HG03103 (cell line): ENCODE measurements around the gene PDE1C.

Experiments
- ATAC-seq: cut with Tn5 transposase; IDR thresholded peaks from one replicate; pipeline ENCODE4 v1.9.1; 2021; ENCODE audit warnings: low read depth; ENCODE audit not compliant: unreplicated experiment

The PDE1C gene

DNA sequence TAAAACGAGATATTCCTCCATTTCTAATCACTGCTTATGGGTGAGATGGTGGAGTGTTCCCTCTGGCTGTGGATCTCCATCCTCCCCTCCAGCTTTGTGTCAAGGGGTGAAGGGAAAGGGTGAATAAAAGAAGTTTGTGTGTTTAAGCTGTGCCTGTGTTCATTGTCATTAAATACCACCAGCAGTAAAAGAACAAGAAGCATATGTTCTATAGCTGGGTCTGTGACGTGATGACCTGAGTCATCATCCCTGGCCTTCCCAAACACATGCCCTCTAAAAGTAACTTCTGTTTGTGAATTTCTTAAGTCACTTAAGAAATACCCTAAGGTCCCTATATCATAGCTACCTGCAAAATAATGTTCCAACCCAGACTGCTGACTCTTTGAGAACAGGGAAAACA is 278.3 kb downstream of the PDE1C start:
- no peak for ATAC-seq

DNA sequence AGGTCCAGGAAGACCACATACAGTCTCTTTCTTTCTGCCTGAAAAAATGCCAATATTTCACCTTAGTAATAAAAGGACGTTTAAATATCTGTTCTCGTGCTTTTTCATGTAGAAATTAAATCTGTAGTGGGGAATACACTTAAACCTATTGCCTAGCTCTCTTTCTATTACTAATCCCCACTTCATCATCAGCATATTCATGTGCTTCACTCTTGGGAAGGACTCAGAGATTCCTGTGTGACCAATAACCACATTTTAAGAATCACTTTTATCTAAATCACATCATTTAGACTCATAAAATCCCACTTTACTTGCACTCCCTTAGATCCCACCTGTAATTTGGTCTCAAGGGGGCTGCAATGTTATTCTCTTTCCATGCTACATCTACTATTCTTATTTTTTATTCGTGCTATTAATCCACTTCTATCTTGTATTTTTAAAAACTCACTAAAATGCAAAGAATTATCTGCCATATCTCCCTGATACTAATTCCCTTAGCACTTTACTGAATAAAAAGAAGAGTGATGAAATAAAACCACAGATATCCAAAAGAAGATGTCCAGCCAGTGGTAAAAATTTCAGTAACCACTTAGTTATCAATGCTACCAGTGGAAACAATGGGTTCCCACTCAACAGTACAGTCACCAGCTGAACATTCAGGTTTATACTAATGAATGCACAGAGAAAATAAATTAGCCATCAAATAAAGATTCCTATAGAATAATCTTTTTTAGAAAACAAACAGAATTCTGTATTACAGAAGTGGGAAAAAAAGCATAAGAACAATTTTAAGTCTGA is 281.1 kb downstream of the PDE1C start:
- ATAC-seq, result no peak

DNA sequence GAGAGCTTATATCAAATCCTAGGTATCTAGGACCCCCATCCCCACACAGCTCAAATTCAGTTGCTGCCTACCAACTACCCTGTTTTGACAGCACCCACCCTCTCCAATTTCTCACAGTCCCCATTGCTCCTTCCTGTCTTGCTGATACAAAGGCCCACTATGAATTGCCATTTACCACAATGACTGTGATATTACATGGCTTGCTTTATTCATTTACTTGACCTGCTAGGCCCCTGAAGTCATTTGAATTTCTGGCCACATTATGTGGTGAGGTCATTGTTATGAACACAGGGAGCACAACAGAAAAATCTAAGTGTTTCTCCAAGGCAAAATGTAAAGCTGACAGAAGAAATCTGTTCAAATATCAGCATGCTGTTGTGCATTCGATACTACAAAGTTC is 281.8 kb downstream of the PDE1C start:
- ATAC-seq, result no peak

DNA sequence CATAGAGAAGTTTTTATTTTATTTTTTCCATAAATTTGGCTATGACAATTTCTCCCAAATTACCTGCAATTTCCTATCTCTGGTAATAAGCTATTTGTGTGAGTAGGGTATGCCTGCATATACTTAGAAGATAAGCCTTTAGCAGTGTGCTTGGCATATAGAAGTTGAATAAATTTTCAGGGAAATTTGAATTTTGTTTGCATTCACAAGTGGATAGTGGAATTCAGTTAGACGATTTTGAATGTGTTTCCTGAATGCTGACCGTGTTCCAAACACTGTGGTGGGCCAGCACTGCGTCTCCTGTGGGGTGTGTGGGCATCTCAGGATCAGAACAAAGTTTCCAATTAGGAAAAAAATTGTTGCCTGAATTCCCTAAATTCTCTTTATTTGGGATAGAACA is 283.9 kb downstream of the PDE1C start:
- no peak for ATAC-seq

DNA sequence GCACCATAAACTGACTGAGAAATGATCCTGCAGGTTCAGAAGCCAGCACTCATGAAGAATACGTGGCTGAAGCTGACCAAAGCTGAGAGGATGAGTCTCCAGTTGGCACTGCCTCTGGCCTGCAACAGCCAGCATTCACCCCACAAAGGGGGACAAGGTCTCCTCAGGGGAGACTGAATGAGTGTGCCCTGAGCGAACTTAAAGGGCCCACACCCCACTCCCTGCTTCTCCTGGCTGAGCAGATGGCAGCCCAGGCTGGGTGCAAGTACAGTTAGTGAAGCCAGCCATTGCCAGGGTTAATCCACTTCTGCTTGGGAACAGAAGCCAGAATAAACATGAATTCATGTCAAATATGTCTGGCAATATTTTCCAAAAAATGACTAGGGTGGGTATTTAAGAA is 285.1 kb downstream of the PDE1C start:
- ATAC-seq, result no peak

DNA sequence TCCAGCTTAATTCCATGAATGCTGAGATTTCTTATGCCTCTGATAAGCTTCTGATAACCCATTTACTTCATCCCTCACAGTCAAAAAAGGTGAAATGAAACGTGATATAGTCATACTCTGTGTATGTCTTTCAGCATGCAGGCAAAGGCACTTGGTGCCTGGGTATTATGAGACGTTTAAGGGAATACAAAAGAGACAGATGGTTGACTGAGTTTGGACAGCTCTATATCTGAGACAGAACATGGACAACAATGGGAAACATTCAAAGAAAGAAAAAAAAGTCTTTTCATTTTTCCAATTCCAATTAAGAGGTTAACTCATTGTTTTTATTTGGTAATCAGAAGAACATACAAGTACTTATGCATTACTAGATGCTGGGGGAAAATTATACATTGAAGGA is 287.0 kb downstream of the PDE1C start:
- no peak for ATAC-seq

DNA sequence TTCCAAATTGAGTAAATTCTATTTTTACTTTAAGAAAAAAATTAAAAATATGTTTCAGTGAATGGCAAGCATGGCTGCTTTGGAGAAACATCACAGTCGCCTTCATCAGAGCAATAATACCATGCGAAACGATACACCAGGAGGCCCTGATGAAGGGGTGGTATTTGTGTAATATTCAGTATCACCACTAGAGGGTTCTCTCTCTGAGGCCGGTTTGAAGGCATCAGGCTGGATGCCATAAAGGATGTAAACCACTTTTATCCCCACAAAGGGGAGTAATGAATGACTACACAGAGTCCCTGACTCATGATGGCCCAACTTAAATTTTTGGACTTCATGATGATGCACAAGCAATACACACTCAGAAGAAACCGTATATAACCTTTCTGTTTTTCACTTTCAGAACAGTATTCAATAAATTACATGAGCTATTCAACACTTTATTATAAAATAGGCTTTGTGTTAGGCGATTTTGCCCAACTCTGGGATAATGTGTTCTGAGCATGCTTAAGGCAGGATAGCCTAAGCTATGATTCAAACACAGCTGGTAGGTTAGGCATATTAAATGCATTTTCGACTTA is 287.7 kb downstream of the PDE1C start:
- peak; percentile 86 for ATAC-seq

DNA sequence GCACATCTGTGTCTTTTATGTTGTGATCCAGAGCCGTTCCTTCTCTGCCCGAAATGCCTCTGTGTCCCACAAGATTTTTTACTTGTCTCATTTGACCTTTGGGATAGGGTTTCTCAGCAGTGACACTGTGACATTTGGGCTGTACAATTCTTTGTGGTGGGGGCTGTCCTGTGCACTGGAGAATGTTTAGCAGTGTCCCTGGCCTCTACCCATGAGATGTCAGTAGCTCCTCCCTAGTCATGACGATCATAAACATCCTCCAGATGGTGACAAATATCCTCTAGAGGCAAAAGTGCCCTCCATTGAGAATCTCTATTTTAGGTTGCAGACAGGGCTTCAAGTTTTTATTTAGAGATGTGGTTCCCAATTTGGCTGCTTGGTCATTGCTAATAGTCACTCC is 291.9 kb downstream of the PDE1C start:
- no peak for ATAC-seq

DNA sequence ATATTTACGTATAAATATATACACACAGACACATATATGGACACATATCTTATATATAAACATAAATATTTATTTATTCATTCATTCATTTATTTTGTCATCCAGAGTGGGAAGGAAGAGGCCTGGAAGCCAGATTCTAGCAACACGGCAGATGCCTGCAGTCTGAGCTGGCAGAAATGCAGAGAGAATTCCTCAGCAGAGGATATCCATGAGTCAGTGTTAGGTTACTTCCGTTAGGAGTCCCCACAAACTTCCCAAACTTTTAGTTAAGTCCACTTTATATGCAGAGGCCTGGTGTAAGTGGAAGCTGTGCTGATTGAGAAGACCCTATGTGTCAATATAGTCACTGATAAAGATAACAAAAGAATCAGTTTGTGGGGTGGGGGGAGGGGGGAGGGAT is 293.6 kb downstream of the PDE1C start:
- no peak for ATAC-seq

DNA sequence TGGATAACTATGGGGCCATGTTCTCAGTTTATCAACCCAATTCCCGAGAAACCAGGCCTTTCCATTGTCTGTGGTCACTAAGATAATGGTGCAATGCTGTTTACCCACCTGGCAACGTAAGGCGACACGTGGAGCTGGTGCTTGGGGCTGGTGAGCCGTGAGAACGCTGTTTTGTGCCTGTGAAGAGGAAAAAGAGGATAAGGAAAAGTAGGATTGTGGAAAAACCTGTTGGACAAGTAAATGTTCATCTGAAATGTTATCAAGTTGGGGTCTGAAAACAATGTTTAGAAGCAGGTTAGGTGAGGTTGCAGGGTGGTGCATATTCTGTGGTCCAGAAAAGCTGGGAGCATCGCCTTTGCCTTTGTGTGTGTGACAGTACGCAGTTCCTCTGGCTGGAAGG is 294.7 kb downstream of the PDE1C start:
- ATAC-seq, result no peak

DNA sequence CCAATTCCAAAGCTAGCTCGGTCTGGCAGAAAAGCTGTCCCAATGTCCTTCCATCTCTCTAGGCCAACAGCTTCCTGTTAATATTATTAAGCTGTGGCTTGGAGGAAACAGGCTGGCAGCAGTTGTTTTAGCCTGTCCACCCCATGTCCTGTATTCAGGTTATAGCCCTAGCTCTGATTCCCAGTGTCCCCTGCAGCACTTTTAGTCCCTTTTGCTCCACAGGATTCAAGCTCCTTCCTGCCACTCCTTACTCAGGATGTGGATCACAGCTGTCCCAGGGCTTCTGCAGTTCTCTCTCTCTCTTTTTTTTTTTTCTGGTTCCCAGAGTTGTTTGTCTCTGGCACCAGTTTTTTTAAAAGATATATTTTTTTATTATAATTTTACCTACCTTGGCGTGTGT is 298.0 kb downstream of the PDE1C start:
- no peak for ATAC-seq

DNA sequence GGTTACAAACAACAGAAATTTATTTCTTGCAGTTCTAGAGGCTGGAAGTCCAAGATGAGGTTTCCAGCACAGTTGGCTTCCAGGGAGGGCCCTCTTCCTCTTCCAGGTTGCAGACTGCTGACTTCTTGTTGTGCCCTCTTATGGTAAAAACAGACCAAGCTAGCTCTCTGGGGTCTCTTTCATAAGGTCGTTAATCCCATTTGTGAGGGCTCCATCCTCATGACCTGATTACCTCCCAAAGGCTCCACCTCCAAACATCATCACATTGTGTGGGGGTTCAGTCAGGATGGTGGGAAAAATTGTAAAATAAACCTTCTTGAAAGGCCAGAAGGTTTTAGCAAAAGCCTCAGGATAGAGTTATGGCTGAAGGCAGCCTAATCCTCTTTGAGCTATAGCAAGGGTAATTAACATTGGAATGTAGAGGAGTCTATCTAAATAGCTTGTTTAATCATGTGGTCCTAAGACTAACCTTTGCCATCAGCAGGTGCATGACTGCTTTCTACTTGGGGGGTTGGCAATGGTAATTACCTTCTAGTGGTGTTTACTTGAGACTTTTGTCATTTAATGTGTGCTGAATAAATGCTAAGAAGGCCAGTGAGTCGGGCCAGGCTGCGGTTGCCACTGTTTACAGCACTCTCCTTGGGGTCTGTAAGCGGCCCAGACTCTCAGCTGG is 302.4 kb downstream of the PDE1C start:
- no peak for ATAC-seq

DNA sequence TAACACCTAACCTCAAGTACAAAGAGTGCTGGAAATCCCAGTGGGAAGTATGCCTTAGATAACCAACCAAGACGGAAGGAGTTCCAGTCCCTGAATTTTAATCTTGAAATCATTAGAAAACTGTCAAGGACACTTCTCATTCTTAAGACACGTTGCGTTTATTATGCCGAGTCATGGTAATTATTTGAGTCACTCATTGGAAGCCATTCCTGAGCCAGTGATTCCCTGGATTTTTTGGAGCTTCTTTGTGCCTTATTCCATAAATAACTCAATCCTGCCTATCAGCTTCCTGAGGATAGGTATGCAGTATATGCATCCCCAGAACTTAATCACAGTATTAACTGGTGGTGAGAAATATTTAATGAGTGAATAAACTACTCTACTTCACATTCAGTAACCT is 305.7 kb downstream of the PDE1C start:
- no peak for ATAC-seq

DNA sequence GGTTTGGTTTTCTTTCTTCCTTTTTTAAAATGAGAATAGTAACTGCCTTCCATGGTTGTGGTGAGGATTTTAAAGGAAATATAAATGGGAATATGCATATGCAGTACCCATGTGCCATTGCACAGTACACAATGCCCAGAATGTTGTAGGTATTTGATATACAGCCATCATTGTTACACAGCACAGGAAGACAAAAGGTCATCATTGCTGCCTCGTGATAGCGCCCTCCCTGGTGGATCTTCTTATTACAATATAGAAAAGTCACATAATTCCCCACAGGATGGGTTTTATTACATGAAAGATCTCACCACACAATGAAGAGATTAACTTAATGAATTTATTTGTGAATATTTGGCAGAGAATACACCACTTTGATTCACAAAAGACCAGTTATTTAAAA is 306.7 kb downstream of the PDE1C start:
- ATAC-seq, result no peak

DNA sequence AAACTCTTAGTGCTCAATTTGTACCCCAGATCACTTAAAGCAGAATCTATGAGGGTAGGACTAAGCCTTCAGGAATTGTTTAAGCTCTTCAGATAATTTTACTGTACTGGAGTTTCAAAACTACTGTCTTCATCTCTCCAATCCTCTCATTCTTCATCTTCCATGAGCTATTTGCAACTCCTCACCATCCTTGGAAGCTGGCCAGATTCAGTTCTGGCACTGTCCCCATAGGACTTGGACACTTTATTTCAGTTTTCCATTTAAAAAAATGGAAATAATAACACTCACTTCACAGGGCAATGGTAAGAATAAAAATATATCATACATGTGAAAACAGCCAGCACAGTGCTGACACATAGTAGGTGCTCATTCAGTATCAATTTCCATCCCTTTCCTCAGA is 308.6 kb downstream of the PDE1C start:
- no peak for ATAC-seq

DNA sequence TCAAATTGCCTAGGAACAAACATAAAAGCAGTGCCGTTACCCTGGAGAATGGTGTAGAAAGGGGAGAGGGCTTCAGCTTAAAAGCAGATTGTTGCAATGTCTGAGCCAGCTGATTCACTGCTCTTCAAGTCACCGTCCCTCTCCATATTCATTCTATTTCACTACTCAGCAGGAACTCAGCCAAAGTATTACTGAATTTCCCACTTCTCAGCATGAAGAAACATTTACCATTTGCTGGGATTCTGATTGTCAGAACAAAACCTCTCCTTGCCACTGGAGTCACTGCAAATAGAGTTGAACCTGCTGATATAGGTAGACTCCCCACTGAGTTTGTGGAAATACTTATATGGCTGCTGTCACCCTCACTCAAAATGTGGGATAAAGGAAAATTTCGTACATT is 311.5 kb downstream of the PDE1C start:
- no peak for ATAC-seq

DNA sequence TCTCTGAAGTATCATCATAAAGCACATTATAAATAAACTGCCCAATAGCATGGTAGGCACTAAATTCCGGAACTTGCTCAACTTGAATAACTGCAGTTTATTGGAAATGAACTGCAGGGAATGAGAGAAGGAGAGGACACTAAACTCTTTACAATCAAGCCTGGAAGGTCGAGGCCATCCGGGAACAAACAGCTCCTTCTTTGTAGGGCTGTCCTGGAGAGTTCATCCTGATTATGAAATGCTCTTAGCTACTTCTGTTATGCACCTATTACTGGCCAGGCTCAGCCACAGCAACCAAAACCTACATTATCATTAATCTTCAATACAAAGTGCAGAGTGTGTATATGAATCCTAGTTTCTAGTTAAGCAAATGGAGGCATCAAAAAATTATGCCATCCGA is 318.5 kb downstream of the PDE1C start:
- ATAC-seq, result no peak

DNA sequence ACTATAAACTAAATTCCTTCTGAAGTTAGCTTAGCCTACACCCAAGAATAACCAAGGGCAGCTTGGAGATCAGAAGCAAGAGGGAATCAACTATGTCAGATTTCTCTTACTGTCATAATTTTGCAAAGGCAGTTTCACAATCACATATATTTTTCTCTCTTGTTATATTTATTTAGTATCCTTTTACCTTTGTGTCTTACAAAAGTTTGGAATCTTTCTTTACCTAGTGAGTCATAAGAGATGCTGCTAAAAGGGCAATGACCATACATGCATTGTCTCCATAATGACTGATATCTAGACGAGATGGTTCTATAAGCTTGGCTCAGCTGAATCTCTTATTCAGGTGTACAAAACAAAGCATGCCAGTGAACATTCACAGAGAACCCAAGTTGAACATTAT is 322.1 kb downstream of the PDE1C start:
- no peak for ATAC-seq

DNA sequence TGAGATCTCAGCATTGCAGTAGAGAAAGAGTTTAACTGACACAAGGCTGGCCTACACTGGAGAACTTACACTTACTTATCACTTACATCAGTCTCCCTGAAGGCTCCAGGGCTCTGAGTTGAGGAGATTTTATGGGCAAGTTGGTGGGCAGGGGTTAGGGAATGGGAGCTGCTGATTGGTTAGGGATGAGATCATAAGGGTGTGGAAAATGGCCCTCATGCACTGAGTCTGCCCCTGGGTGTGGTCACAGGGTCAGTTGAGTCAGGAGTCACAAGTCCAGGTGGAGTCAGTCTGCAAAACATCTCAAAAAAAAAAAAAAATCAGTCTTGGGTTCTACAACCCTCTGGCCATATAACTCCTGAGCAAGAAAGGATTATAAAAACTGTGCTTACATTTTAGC is 322.7 kb downstream of the PDE1C start:
- ATAC-seq, result no peak

DNA sequence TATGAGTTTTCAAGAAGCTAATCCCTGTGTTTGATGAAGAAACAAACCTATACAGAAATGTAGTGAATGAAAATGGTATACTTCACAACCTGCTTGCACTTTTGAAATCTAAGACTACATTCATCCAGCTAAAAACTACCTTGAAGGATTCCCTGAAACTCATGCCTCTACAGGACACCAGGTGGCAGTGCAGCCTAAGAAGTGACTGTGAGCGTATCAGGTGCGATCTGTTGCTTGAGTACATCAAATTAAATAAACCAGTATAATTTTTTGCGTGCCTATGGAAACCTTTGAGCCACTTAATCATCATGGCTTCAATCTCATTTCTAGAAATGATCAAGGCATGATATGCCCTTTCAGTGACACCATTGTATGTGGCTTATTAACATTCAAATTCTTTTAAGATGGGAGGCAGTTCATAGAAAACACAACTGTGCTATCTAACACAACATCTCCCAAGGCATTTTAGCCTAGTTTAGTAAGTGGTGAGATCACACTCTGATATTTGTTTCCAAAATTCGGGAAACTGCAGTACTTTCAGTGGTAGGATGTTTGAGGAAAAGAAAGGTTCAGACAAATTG is 325.8 kb downstream of the PDE1C start:
- peak; percentile 86 for ATAC-seq

DNA sequence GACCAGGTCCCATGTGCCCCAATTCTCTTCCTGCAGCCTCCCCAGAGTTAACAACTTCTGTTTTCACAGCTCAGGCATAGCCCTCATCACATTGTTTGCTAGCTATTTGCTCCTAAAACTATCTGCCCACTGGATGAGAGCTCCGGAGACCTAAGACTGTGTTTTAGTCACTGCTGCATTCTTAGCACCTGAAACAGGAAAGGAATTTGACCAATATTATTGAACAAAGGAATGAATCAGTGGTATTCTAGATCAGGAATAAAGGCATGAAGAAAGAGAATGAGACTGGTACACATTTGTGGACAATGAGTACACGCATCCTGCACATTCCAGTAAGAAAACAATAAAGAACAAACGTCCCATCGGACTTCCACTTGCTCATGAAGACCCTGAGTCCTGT is 328.4 kb downstream of the PDE1C start:
- ATAC-seq, result no peak
